HCT116 (cell line): ENCODE measurements around the gene FARSA. TPM values are rescaled to one million over a fixed set of nuclear protein-coding genes. Genes with fewer than 3 reads are reported as not detected.

Experiments
- ATAC-seq: fragments of 200-7000 bp; cut with Tn5 transposase; 2 replicates; pipeline ENCODE4 v1.9.1; 2020; ENCODE audit warnings: mild to moderate bottlenecking, moderate library complexity
- BruUV-seq: library from RNA; stranded (reverse); fragments of 400-500 nt; replicated peaks from 2 replicates; lab custom pipeline; 2021; lab: Mats Ljungman, UMichigan
- CTCF ChIA-PET: fragments of 300-600 bp; sonication (Branson Sonifier 250); formaldehyde crosslinking; loops from one replicate; lab custom pipeline; 2021; ENCODE audit warnings: antibody characterized with exemption; lab: Charles Lee
- POLR2A ChIA-PET: fragments of 300-600, 350-600 bp; sonication (Branson Sonifier 250); formaldehyde crosslinking; loops from one replicate; lab custom pipeline; 2021; ENCODE audit warnings: antibody characterized with exemption; lab: Charles Lee
- RAD21 ChIA-PET, 2 experiments: fragments of 300-600 bp; sonication (Branson Sonifier 250); formaldehyde crosslinking; loops; one replicate each; lab custom pipeline; 2023; ENCODE audit warnings: low total read pairs in 2 of 2; ENCODE audit not compliant: uncharacterized antibody in 2 of 2, unreplicated experiment in 2 of 2, low non-redundant PET in 1 of 2; lab: Charles Lee
- DNase-seq: peaks from one replicate; pipeline ENCODE4 v3.0.0-alpha.2; 2010; ENCODE audit warnings: low read depth, low spot score
- H2AFZ ChIP-seq: fragments of 200-600 bp; shearing (Covaris generic), sonication (generic); 2 replicates; pipeline ENCODE4 v1.6.1; 2017; ENCODE audit warnings: low read depth, mixed run types, mixed read lengths, antibody characterized with exemption, low read length; ENCODE audit not compliant: poor library complexity, severe bottlenecking
- H3K27ac ChIP-seq: 2 replicates; pipeline ENCODE4 v1.5.1; 2012; ENCODE audit warnings: low read depth, low read length
- H3K27me3 ChIP-seq: fragments of 200-600 bp; sonication (generic); 2 replicates; pipeline ENCODE4 v1.6.1; 2016; ENCODE audit warnings: mixed run types, low read length, mixed read lengths; ENCODE audit not compliant: insufficient read depth
- H3K36me3 ChIP-seq, 2 experiments: fragments of 200-500 bp in 1 of 2; fragments of 200-600 bp in 1 of 2; sonication (Bioruptor generic) in 1 of 2; sonication (generic) in 1 of 2; 2 replicates each; pipeline versions ENCODE4 v1.5.1 to v1.6.1; 2014 to 2016; ENCODE audit warnings: low read length in 2 of 2, inconsistent platforms in 1 of 2, mixed read lengths in 1 of 2, mixed run types in 1 of 2; ENCODE audit not compliant: insufficient read depth in 2 of 2, control insufficient read depth in 1 of 2
- H3K4me1 ChIP-seq, 2 experiments: fragments of 200-600 bp in 1 of 2; sonication (generic) in 1 of 2; 2 replicates each; pipeline versions ENCODE4 v1.5.1 to v1.6.1; 2012 to 2017; ENCODE audit warnings: low read length in 2 of 2, inconsistent platforms in 1 of 2, mild to moderate bottlenecking in 1 of 2, mixed read lengths in 1 of 2, mixed run types in 1 of 2, moderate library complexity in 1 of 2; ENCODE audit not compliant: insufficient read depth in 2 of 2, control insufficient read depth in 1 of 2
- H3K4me2 ChIP-seq: fragments of 200-600 bp; sonication (generic); 2 replicates; pipeline ENCODE4 v1.6.1; 2017; ENCODE audit warnings: mixed run types, low read length, mixed read lengths
- H3K4me3 ChIP-seq, 2 experiments: fragments of 200-600 bp in 1 of 2; sonication (generic) in 1 of 2; replicated peaks in 1 of 2; 2 replicates each; pipeline ENCODE4 v1.5.1; 2011 to 2016; ENCODE audit warnings: low read length in 2 of 2, control low read depth in 1 of 2, low read depth in 1 of 2, mild to moderate bottlenecking in 1 of 2, mixed read lengths in 1 of 2, mixed run types in 1 of 2
- H3K79me2 ChIP-seq: fragments of 200-600 bp; sonication (generic); 2 replicates; pipeline ENCODE4 v1.6.1; 2017; ENCODE audit warnings: mild to moderate bottlenecking, mixed run types, low read length, moderate library complexity, mixed read lengths; ENCODE audit not compliant: insufficient read depth
- H3K9ac ChIP-seq: fragments of 200-600 bp; sonication (generic); 2 replicates; pipeline ENCODE4 v1.6.1; 2016; ENCODE audit warnings: low read length, mixed read lengths
- H3K9me2 ChIP-seq: fragments of 200-600 bp; sonication (generic), shearing (Covaris generic); 2 replicates; pipeline ENCODE4 v1.6.1; 2017; ENCODE audit warnings: mixed run types, mild to moderate bottlenecking, moderate library complexity; ENCODE audit not compliant: insufficient read depth
- H3K9me3 ChIP-seq, 2 experiments: fragments of 200-500 bp in 1 of 2; fragments of 200-600 bp in 1 of 2; sonication (Bioruptor generic) in 1 of 2; sonication (generic) in 1 of 2; 2 replicates each; pipeline ENCODE4 v1.6.1; 2014 to 2017; ENCODE audit warnings: low read length in 2 of 2, mixed read lengths in 2 of 2, inconsistent platforms in 1 of 2, low read depth in 1 of 2, mild to moderate bottlenecking in 1 of 2, mixed run types in 1 of 2, moderate library complexity in 1 of 2; ENCODE audit not compliant: control insufficient read depth in 1 of 2, insufficient read depth in 1 of 2
- H4K20me1 ChIP-seq: fragments of 200-600 bp; sonication (generic), shearing (Covaris generic); 2 replicates; pipeline ENCODE4 v1.6.1; 2017; ENCODE audit warnings: mixed run types, mild to moderate bottlenecking, moderate library complexity; ENCODE audit not compliant: insufficient read depth
- ATF3 ChIP-seq: IDR thresholded peaks from 2 replicates; pipeline ENCODE4 v1.6.1; 2012
- EZH2 ChIP-seq: fragments of 200-600 bp; sonication (generic); IDR thresholded peaks from 2 replicates; pipeline ENCODE4 v1.6.1; 2017; ENCODE audit warnings: antibody characterized with exemption, mixed run types
- EZH2phosphoT487 ChIP-seq: fragments of 200-600 bp; IDR thresholded peaks from 2 replicates; pipeline ENCODE4 v1.6.1; 2018; ENCODE audit warnings: antibody characterized with exemption, borderline replicate concordance
- FOSL1 ChIP-seq: IDR thresholded peaks from 2 replicates; pipeline ENCODE4 v1.6.1; 2012; ENCODE audit warnings: low read depth
- JUND ChIP-seq: IDR thresholded peaks from 2 replicates; pipeline ENCODE4 v1.6.1; 2012
- MAX ChIP-seq: IDR thresholded peaks from 2 replicates; pipeline ENCODE4 v1.6.1; 2012
- POLR2AphosphoS5 ChIP-seq: IDR thresholded peaks from 2 replicates; pipeline ENCODE4 v1.6.1; 2011; ENCODE audit warnings: mild to moderate bottlenecking, low read depth, low read length, moderate library complexity
- REST ChIP-seq: IDR thresholded peaks from 2 replicates; pipeline ENCODE4 v1.6.1; 2012; ENCODE audit warnings: low read depth
- SIN3A ChIP-seq: IDR thresholded peaks from 2 replicates; pipeline ENCODE4 v1.6.1; 2012; ENCODE audit warnings: low read depth
- SP1 ChIP-seq: IDR thresholded peaks from 2 replicates; pipeline ENCODE4 v1.6.1; 2012; ENCODE audit warnings: low read depth
- ZBTB33 ChIP-seq: IDR thresholded peaks from 2 replicates; pipeline ENCODE4 v1.6.1; 2011; ENCODE audit warnings: mild to moderate bottlenecking, low read length, moderate library complexity; ENCODE audit not compliant: insufficient replicate concordance; ENCODE audit errors: extremely low read depth
- ZNF274 ChIP-seq: fragments of 200-500 bp; sonication (Bioruptor generic); IDR thresholded peaks from 2 replicates; pipeline ENCODE4 v1.6.1; 2014; ENCODE audit warnings: mild to moderate bottlenecking, low read depth, low read length, inconsistent platforms
- intact Hi-C: fragments of 100-400 bp; cut with micrococcal nuclease; formaldehyde crosslinking; loops from 2 replicates; pipeline ENCODE4 v1.10.0; 2022
- total RNA-seq: library from RNA; stranded (reverse); gene quantifications from one replicate; pipeline ENCODE4 v1.2.1, GENCODE V29; 2021; ENCODE audit not compliant: unreplicated experiment

Gene FARSA
- total RNA-seq, 1 experiment from 2014 or later: 129 TPM

- H3K4me1 ChIP-seq: peaks cover 0 to 17% of the 10 kb centered on the region in 2 experiments; a peak in 2 of 4 replicates
- DNase-seq: no peak
- H4K20me1 ChIP-seq: no peaks in the 10 kb centered on the region
- CTCF ChIA-PET: interaction anchor here (1.2 kb wide), 1 partner anchor 121 kb away, joined by 3 read pairs; no protein-coding TSS in a partner anchor
- no peak overlapping the region for H3K4me3 ChIP-seq
- H3K27me3 ChIP-seq: no peaks in the 10 kb centered on the region
- H3K9me3 ChIP-seq: no peaks in the 10 kb centered on the region
- H3K4me2 ChIP-seq: no peak overlapping the region
- H3K79me2 ChIP-seq: no peaks in the 10 kb centered on the region
- no peak overlapping the region for H3K9ac ChIP-seq
- no peak for ATAC-seq
- POLR2A ChIA-PET: no interaction called here
- RAD21 ChIA-PET: no interaction called here
- BruUV-seq: no TSS peak
- intact Hi-C loops: loop anchor here (10.0 kb wide), 1 partner anchor 622 kb away; no protein-coding TSS in a partner anchor
- H2AFZ ChIP-seq: no peak overlapping the region
- no peak overlapping the region for H3K27ac ChIP-seq
- no peaks in the 10 kb centered on the region for H3K36me3 ChIP-seq
- no peaks in the 10 kb centered on the region for H3K9me2 ChIP-seq
- no peak for TF ChIP-seq ATF3
- TF ChIP-seq FOSL1: no peak
- TF ChIP-seq REST: no peak
- no peak for TF ChIP-seq ZBTB33
- no peak for TF ChIP-seq SP1
- TF ChIP-seq MAX: no peak
- TF ChIP-seq ZNF274: no peak
- TF ChIP-seq JUND: no peak
- TF ChIP-seq EZH2phosphoT487: no peak
- TF ChIP-seq POLR2AphosphoS5: no peak
- no peak for TF ChIP-seq SIN3A
- TF ChIP-seq EZH2: no peak
These were observed 39.7 kb upstream of the FARSA start for GRCh38 chr19:12973236-12973635.
